HepG2 (cell line): Measurements from ENCODE around the gene GPN2. TPM values are rescaled to one million over a fixed set of nuclear protein-coding genes. Genes with fewer than 3 reads are reported as not detected.

Source experiments
- AHDC1 ChIP-seq: sonication (generic); formaldehyde crosslinking; IDR thresholded peaks from 2 replicates; pipeline ENCODE4 v1.5.1; 2020; ENCODE audit warnings: mild to moderate bottlenecking, missing genetic modification reagents, borderline replicate concordance
- BORCS8-MEF2B ChIP-seq: sonication (generic); formaldehyde crosslinking; IDR thresholded peaks from 2 replicates; pipeline ENCODE4 v1.8.0; 2022; ENCODE audit warnings: mild to moderate bottlenecking, missing genetic modification reagents
- GATAD2A ChIP-seq: IDR thresholded peaks from 2 replicates; pipeline ENCODE4 v1.6.1; 2016
- KMT2A ChIP-seq: sonication (generic); formaldehyde crosslinking; IDR thresholded peaks from 2 replicates; pipeline ENCODE4 v1.4.0; 2020; ENCODE audit warnings: missing genetic modification reagents
- PHF20 ChIP-seq: sonication (generic); formaldehyde crosslinking; IDR thresholded peaks from 2 replicates; pipeline ENCODE4 v1.5.0; 2020; ENCODE audit warnings: mild to moderate bottlenecking, missing genetic modification reagents
- RARG ChIP-seq: sonication (generic); formaldehyde crosslinking; IDR thresholded peaks from 2 replicates; pipeline ENCODE4 v1.4.0; 2020; ENCODE audit warnings: low read depth, mild to moderate bottlenecking, missing genetic modification reagents
- ZBTB7B ChIP-seq: sonication (generic); formaldehyde crosslinking; IDR thresholded peaks from 2 replicates; pipeline ENCODE4 v1.4.0; 2020; ENCODE audit warnings: missing genetic modification reagents
- ZNF180 ChIP-seq: sonication (generic); formaldehyde crosslinking; IDR thresholded peaks from 2 replicates; pipeline ENCODE4 v1.4.0; 2020; ENCODE audit warnings: low read depth, missing genetic modification reagents, borderline replicate concordance
- ZNF850 ChIP-seq: sonication (generic); formaldehyde crosslinking; conservative IDR thresholded peaks from 2 replicates; pipeline ENCODE4 v1.9.0; 2021; ENCODE audit warnings: mild to moderate bottlenecking, missing genetic modification reagents
- ZSCAN22 ChIP-seq: sonication (generic); formaldehyde crosslinking; IDR thresholded peaks from 2 replicates; pipeline ENCODE4 v1.4.0; 2020; ENCODE audit warnings: mild to moderate bottlenecking, missing genetic modification reagents
- polyA plus RNA-seq, 8 experiments: library from polyadenylated mRNA; depleted of rRNA in 3 of 8; stranded (reverse) in 7 of 8; unstranded in 1 of 8; fragments of >200 nt; fragmentation: Illumina TruSeq in 4 of 8; extraction: Trizol in 4 of 8; gene quantifications; 2 replicates each; pipeline versions ENCODE4 v1.2.1 to v1.2.3, GENCODE V29; 2011 to 2016; ENCODE audit warnings: low read depth in 4 of 8, missing spikeins in 1 of 8, mixed read lengths in 1 of 8; ENCODE audit not compliant: insufficient read depth in 1 of 8
- total RNA-seq, 5 experiments: library from RNA; depleted of rRNA; stranded (reverse); fragments of >200 nt; fragmentation: Illumina TruSeq; extraction: Trizol; gene quantifications; 2 replicates each; pipeline ENCODE4 v1.2.3, GENCODE V29; 2016; ENCODE audit warnings: low read depth in 1 of 5
- TF ChIP-seq, protein P1 (sequence below): sonication (generic); formaldehyde crosslinking; IDR thresholded peaks from 2 replicates; pipeline ENCODE4 v1.5.0; 2020; ENCODE audit warnings: missing genetic modification reagents
- TF ChIP-seq, protein P2 (sequence below): sonication (generic); formaldehyde crosslinking; IDR thresholded peaks from 2 replicates; pipeline ENCODE4 v1.5.1; 2020; ENCODE audit warnings: missing genetic modification reagents, mild to moderate bottlenecking, borderline replicate concordance
- TF ChIP-seq, protein P3 (sequence below): sonication (generic); formaldehyde crosslinking; conservative IDR thresholded peaks from 2 replicates; pipeline ENCODE4 v1.4.0; 2020; ENCODE audit warnings: mild to moderate bottlenecking, missing genetic modification reagents, moderate library complexity
- TF ChIP-seq, protein P4 (sequence below): sonication (generic); formaldehyde crosslinking; IDR thresholded peaks from 2 replicates; pipeline ENCODE4 v1.4.0; 2020; ENCODE audit warnings: missing genetic modification reagents, borderline replicate concordance

GPN2 gene
- total and polyA plus RNA-seq, 2 of the 13 experiments (the other 11 are each of a cell fraction or from before 2014, with no cell fraction given): 19.3 to 38.9 TPM

DNA sequence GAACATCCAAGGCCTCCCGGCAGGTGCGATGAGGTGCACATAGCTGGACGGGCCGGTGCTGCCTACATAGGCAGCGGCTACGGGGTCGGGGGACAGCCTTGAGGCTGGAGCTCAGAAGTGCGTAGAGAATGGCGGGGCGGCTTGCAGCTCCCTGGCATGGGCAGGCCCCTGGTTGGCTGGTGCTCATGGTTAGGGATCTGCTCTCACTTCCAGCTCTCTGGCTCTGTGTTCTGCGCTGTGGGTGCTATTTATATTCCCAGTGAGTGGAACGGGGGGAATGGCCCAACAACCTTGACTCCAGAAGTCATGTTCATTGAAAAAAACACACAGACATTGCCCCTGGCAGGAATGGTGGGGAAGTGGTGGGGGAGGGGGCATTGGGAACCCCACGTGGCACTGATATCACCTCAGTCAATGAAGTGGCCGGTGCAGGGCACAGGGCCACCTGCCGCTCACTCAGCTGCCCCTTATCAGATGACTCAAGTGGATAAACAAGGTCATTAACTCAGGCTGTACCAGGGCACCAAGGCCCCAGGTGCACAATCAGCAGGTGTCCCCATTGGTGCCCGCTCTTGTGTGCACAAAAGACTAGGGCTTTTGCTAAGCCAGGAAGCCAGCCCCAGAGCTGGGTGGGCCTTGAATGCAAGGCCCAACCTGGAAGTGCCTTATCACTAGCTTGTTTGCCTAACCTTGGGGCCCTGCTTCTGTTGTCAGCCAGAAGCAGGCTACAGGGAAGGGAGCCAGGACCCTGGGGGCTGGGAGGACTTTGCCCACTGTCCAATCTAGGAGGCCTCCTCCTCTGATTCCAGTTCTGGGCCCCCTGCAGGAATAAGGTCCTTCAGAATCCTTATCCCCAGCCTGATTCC, 23.9 kb upstream of the GPN2 start, which contains the start of gene NR0B2 (continued):
- TF ChIP-seq ZBTB7B (CRISPR knock-in tag): peak; percentile 98
- TF ChIP-seq ZNF850 (CRISPR knock-in tag): no peak
- peak; percentile 99 for TF ChIP-seq GATAD2A (CRISPR knock-in tag)
- peak; percentile 47 for TF ChIP-seq PHF20 (CRISPR knock-in tag)
- TF ChIP-seq, protein P1, sequence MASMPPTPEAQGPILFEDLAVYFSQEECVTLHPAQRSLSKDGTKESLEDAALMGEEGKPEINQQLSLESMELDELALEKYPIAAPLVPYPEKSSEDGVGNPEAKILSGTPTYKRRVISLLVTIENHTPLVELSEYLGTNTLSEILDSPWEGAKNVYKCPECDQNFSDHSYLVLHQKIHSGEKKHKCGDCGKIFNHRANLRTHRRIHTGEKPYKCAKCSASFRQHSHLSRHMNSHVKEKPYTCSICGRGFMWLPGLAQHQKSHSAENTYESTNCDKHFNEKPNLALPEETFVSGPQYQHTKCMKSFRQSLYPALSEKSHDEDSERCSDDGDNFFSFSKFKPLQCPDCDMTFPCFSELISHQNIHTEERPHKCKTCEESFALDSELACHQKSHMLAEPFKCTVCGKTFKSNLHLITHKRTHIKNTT: no peak
- TF ChIP-seq ZNF180 (CRISPR knock-in tag): 0 out of 2 replicates have a peak, but pooled peaks have one; percentile 25
- TF ChIP-seq AHDC1: peak; percentile 81
- TF ChIP-seq ZSCAN22 (CRISPR knock-in tag): 0 out of 2 replicates have a peak, but pooled peaks have one; percentile 54
- no peak; the same call in 1 of the 2 replicates for TF ChIP-seq KMT2A (CRISPR knock-in tag)
- peak; percentile 88; the same call in 1 of the 2 replicates for TF ChIP-seq RARG (CRISPR knock-in tag)
- TF ChIP-seq, protein P2, sequence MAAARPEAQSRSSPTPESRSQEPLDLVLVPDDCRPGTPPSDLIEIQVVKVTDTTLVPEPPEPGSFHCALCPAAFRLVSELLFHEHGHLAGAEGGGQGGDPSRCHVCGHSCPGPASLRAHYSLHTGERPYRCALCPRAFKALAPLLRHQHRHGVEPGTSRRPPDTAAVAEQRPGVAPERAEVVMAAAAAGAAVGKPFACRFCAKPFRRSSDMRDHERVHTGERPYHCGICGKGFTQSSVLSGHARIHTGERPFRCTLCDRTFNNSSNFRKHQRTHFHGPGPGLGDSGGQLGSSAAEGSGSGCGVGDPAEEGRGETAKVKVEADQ (CRISPR knock-in tag): no peak; the same call in 1 of the 2 replicates
- TF ChIP-seq BORCS8-MEF2B (CRISPR knock-in tag): no peak; the same call in 1 of the 2 replicates
- TF ChIP-seq, protein P3, sequence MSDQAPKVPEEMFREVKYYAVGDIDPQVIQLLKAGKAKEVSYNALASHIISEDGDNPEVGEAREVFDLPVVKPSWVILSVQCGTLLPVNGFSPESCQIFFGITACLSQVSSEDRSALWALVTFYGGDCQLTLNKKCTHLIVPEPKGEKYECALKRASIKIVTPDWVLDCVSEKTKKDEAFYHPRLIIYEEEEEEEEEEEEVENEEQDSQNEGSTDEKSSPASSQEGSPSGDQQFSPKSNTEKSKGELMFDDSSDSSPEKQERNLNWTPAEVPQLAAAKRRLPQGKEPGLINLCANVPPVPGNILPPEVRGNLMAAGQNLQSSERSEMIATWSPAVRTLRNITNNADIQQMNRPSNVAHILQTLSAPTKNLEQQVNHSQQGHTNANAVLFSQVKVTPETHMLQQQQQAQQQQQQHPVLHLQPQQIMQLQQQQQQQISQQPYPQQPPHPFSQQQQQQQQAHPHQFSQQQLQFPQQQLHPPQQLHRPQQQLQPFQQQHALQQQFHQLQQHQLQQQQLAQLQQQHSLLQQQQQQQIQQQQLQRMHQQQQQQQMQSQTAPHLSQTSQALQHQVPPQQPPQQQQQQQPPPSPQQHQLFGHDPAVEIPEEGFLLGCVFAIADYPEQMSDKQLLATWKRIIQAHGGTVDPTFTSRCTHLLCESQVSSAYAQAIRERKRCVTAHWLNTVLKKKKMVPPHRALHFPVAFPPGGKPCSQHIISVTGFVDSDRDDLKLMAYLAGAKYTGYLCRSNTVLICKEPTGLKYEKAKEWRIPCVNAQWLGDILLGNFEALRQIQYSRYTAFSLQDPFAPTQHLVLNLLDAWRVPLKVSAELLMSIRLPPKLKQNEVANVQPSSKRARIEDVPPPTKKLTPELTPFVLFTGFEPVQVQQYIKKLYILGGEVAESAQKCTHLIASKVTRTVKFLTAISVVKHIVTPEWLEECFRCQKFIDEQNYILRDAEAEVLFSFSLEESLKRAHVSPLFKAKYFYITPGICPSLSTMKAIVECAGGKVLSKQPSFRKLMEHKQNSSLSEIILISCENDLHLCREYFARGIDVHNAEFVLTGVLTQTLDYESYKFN (CRISPR knock-in tag): peak; percentile 99
- TF ChIP-seq, protein P4, sequence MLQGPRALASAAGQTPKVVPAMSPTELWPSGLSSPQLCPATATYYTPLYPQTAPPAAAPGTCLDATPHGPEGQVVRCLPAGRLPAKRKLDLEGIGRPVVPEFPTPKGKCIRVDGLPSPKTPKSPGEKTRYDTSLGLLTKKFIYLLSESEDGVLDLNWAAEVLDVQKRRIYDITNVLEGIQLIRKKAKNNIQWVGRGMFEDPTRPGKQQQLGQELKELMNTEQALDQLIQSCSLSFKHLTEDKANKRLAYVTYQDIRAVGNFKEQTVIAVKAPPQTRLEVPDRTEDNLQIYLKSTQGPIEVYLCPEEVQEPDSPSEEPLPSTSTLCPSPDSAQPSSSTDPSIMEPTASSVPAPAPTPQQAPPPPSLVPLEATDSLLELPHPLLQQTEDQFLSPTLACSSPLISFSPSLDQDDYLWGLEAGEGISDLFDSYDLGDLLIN: 0 out of 2 replicates have a peak, but pooled peaks have one; percentile 41
